ENCODE data around the gene WAS. TPM values are rescaled to one million over a fixed set of nuclear protein-coding genes. Genes with fewer than 3 reads are reported as not detected.

Gene WAS
- total and polyA plus RNA-seq, 2 of the 8 experiments (the other 6 are each of a cell fraction or from before 2014, with no cell fraction given), result 0.63 to 0.65 TPM

DNA sequence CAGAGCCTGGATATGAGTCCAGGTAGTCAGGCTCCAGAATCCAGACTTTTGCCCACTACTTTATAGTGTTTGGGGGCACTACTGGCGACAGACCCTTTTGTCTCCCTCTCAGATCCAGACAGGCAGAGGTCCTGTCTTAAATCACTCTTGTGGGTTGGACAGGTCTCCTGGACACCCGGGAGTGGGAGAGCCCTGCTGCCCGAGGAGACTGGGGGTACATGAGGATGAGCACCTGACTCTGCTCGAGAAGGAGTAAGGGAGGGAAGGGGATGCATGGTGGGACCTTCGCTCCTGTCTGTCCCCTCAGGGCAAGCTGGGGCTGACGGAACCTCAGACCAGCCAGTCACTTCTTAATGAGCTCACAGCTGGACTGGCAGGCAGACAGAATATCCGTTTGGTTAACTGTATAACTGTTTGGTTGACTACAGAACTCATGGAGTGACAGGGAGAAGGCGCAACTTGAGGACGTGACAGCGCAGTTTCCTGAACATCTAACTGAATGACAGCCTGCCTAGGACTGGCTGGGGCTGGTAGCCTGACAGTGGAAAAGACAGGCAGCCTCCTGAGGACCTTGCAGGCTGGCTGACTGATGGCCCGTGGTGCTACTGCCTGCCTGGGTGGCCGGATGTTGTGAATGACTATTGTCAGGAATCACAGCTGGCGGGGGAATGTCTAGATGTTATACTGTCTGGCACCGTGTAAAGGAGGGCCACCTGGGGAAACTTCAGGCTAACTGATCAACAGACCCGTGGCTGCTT lies 11.4 kb downstream of the WAS start (continued):
- TF ChIP-seq BACH1 (IDR thresholded peaks at IDR 0.05; ENCODE audit: low read length) (no peak), CREB1 (IDR thresholded peaks at IDR 0.05) (no peak), RFX5 (IDR thresholded peaks at IDR 0.05; ENCODE audit: borderline replicate concordance, low read depth, low read length) (no peak), CEBPB (IDR thresholded peaks at IDR 0.05; ENCODE audit: low read depth, low read length) (no peak), JUND (IDR thresholded peaks at IDR 0.05; ENCODE audit: low read length) (no peak), BRCA1 (IDR thresholded peaks at IDR 0.05; ENCODE audit: low read depth, low read length) (no peak), SP2 (IDR thresholded peaks at IDR 0.05; ENCODE audit: low read length) (no peak)

Data from H1 (cell line).